GM19239 (cell line): Measurements from ENCODE around the gene CH25H.
A peak's percentile ranks its signal among the peaks of the same experiment; 100 is the strongest.

ENCODE experiments used
- DNase-seq: peaks from one replicate; pipeline ENCODE4 v3.0.0; 2011; ENCODE audit warnings: low spot score; ENCODE audit not compliant: insufficient read length
- FAIRE-seq: peaks from 2 replicates; lab custom pipeline; 2011; peaks lifted over from hg19 to GRCh38; lab: Jason Lieb, UNC

Gene CH25H

GRCh38 chr10:89235073-89235798 lies 28.1 kb upstream of the CH25H start:
- no peak for FAIRE-seq

GRCh38 chr10:89233033-89233432 lies 25.9 kb upstream of the CH25H start:
- DNase-seq (no peak), FAIRE-seq (no peak)

More at GRCh38 chr10:89235073-89235798, 28.1 kb upstream of the CH25H start:
- no peak for DNase-seq

- no peak for FAIRE-seq
- no peak for DNase-seq
Observed at GRCh38 chr10:89228962-89229361, 21.8 kb upstream of the CH25H start.

- no peak for DNase-seq
Observed at GRCh38 chr10:89228146-89228545, 21.0 kb upstream of the CH25H start.

GRCh38 chr10:89226891-89227290 lies 19.8 kb upstream of the CH25H start:
- DNase-seq (no peak), FAIRE-seq (no peak)

More at GRCh38 chr10:89228146-89228545, 21.0 kb upstream of the CH25H start:
- FAIRE-seq = no peak

- DNase-seq (no peak), FAIRE-seq (no peak)
Observed at GRCh38 chr10:89224739-89225443, 17.8 kb upstream of the CH25H start.

GRCh38 chr10:89221919-89222318 lies 14.8 kb upstream of the CH25H start:
- no peak for DNase-seq
- no peak for FAIRE-seq

GRCh38 chr10:89219513-89220218 lies 12.5 kb upstream of the CH25H start:
- DNase-seq = no peak
- FAIRE-seq = no peak

- FAIRE-seq = peak; percentile 93
- no peak for DNase-seq
Observed at GRCh38 chr10:89217057-89217990, 10.2 kb upstream of the CH25H start.

- FAIRE-seq (no peak), DNase-seq (no peak)
Observed at GRCh38 chr10:89216056-89216455, 8.9 kb upstream of the CH25H start.

- DNase-seq (no peak), FAIRE-seq (no peak)
Observed at GRCh38 chr10:89215511-89215910, 8.4 kb upstream of the CH25H start.

- FAIRE-seq (no peak), DNase-seq (no peak)
Observed at GRCh38 chr10:89214566-89215165, 7.5 kb upstream of the CH25H start.

GRCh38 chr10:89213191-89213808 lies 6.2 kb upstream of the CH25H start:
- DNase-seq (no peak), FAIRE-seq (peak; percentile 78)

- no peak for FAIRE-seq
- DNase-seq = no peak
Observed at GRCh38 chr10:89210794-89211425, 3.8 kb upstream of the CH25H start.

GRCh38 chr10:89209718-89210117 lies 2.6 kb upstream of the CH25H start:
- FAIRE-seq (peak; percentile 63), DNase-seq (no peak)

- DNase-seq = no peak
Observed at GRCh38 chr10:89207801-89208551, 859 bp upstream of the CH25H start.

GRCh38 chr10:89206402-89207180 lies 526 bp downstream of the CH25H start:
- DNase-seq (no peak), FAIRE-seq (no peak)

More at GRCh38 chr10:89207801-89208551, 859 bp upstream of the CH25H start:
- FAIRE-seq = no peak
